Left colon (tissue), 2 donors: Measurements from ENCODE around the gene CXCL16. TPM values are rescaled to one million over a fixed set of nuclear protein-coding genes. Genes with fewer than 3 reads are reported as not detected.

Experiments used
- ATAC-seq: fragments of 200-7000 bp; cut with Tn5 transposase; one replicate; pipeline ENCODE4 v1.9.1; 2020; ENCODE audit warnings: mild to moderate bottlenecking, moderate library complexity
- DNase-seq, 2 donors: peaks; one replicate each; pipeline ENCODE4 v3.0.0-alpha.2; 2020
- intact Hi-C, 2 donors: fragments of 100-400 bp; cut with DNase I in 1 of 2; cut with micrococcal nuclease in 1 of 2; formaldehyde crosslinking; loops; one replicate each; pipeline versions ENCODE4 v1.11.2 to v1.14.0; 2022; cut with DNase I, micrococcal nuclease
- long read RNA-seq: library from polyadenylated mRNA; unstranded; transcript quantifications from one replicate; pipeline ENCODE4 v2.0.0, GENCODE V29; 2021
- total RNA-seq, 2 donors: library from RNA; stranded (reverse); fragmentation: NEBNext Ultra II Directional; extraction: Animal tissue kit (Norgen Biotek cat#: 25700); gene quantifications; one replicate each; pipeline ENCODE4 v1.2.1, GENCODE V29; 2021
- donor health status: DM: no; HTN: no; CAD: no.
- donor health status: DM: yes; HTN: yes; CAD: no.

CXCL16 gene
- 10 to 100 TPM; 36.2 to 52.3 TPM for total RNA-seq
- long read RNA-seq, transcript CXCL16-201 (6 exons, 2,222 nt), result major isoform, 35 of 66 reads
- long read RNA-seq, transcript CXCL16-203 (5 exons, 1,668 nt), result minor isoform, 12 of 66 reads
- long read RNA-seq, partial matches to known transcripts, result 16 of 66 reads
- long read RNA-seq, other reads (novel, unspliced or antisense), result 3 of 66 reads

- ATAC-seq (peak; percentile 77), DNase-seq (peak; percentile 71 to 80)
- intact Hi-C loops, result loop anchor here in 1 of 2 donors (10.0 kb wide), 1 partner anchor 45 kb away; the partner anchor contains the start of genes GLTPD2 and VMO1
These were observed at the start of gene CXCL16, which contains the start of gene ZMYND15 for GRCh38 chr17:4739122-4740024. TSS of gene CXCL16 (minus strand) at chr17:4739928. CDS start at chr17:4739339, 589 bp downstream. TSS of gene ZMYND15 (plus strand) at chr17:4739833. CDS start at chr17:4740549, 716 bp downstream.

- peak; percentile 24 for ATAC-seq
- peak in 1 of 2 donors; percentile 33 for DNase-seq
- intact Hi-C loops, result loop anchor here (5.0 to 10.0 kb wide), 3 partner anchors 54 to 98 kb away; partner anchors contain the start of genes CXCL16 (in 1 of the 2), MED11 (in 1 of the 2) and ZMYND15 (in 1 of the 2)
These were observed 49.3 kb upstream of the CXCL16 start, which contains the start of gene GLTPD2 for GRCh38 chr17:4788807-4789700. TSS of gene GLTPD2 (plus strand) at chr17:4788964. CDS start at chr17:4789012, 48 bp downstream.

- DNase-seq (no peak), ATAC-seq (no peak)
- intact Hi-C loops, result loop anchor here (5.0 to 10.0 kb wide), 3 partner anchors 53 to 99 kb away; partner anchors contain the start of genes CXCL16 (in 1 of the 2), MED11 (in 1 of the 2) and ZMYND15 (in 1 of the 2)
These were observed 48.6 kb upstream of the CXCL16 start for GRCh38 chr17:4788159-4788806.

- no peak for ATAC-seq
- no peak for DNase-seq
- intact Hi-C loops, result loop anchor here (5.0 to 10.0 kb wide), 3 partner anchors 52 to 101 kb away; partner anchors contain the start of genes CXCL16 (in 1 of the 2), MED11 (in 1 of the 2) and ZMYND15 (in 1 of the 2)
These were observed 46.8 kb upstream of the CXCL16 start for GRCh38 chr17:4786516-4786915.

- intact Hi-C loops, result loop anchor here (5.0 to 10.0 kb wide), 3 partner anchors 51 to 101 kb away; partner anchors contain the start of genes CXCL16 (in 1 of the 2), MED11 (in 1 of the 2) and ZMYND15 (in 1 of the 2)
- no peak for ATAC-seq
- peak in 1 of 2 donors; percentile 31 for DNase-seq
These were observed 46.4 kb upstream of the CXCL16 start, which contains the start of gene VMO1 for GRCh38 chr17:4786106-4786511. TSS of gene VMO1 (minus strand) at chr17:4786364. CDS start at chr17:4786352, 12 bp downstream.

- intact Hi-C loops, result loop anchor here (5.0 to 10.0 kb wide), 3 partner anchors 51 to 102 kb away; partner anchors contain the start of genes CXCL16 (in 1 of the 2), MED11 (in 1 of the 2) and ZMYND15 (in 1 of the 2)
- DNase-seq (no peak), ATAC-seq (no peak)
These were observed 45.8 kb upstream of the CXCL16 start for GRCh38 chr17:4785311-4786105.

- no peak for ATAC-seq
- intact Hi-C loops, result loop anchor here in 1 of 2 donors (10.0 kb wide), 2 partner anchors 48 to 102 kb away; partner anchors contain the start of genes CXCL16, MED11 and ZMYND15
These were observed 42.9 kb upstream of the CXCL16 start for GRCh38 chr17:4782652-4783051.

GRCh38 chr17:4780325-4780955, 40.7 kb upstream of the CXCL16 start:
- intact Hi-C loops, result loop anchor here in 1 of 2 donors (10.0 kb wide), 2 partner anchors 46 to 104 kb away; partner anchors contain the start of genes CXCL16, MED11 and ZMYND15
- ATAC-seq (no peak), DNase-seq (no peak)

More at GRCh38 chr17:4782652-4783051, 42.9 kb upstream of the CXCL16 start:
- no peak for DNase-seq

GRCh38 chr17:4777969-4778760, 38.4 kb upstream of the CXCL16 start:
- DNase-seq (no peak), ATAC-seq (no peak)
- intact Hi-C loops, result no loop called here

- intact Hi-C loops, result no loop called here
- peak; percentile 82 for ATAC-seq
These were observed 32.5 kb upstream of the CXCL16 start for GRCh38 chr17:4772235-4772613.

GRCh38 chr17:4771519-4772234, 31.9 kb upstream of the CXCL16 start, which contains the start of gene TM4SF5:
TSS of gene TM4SF5 (plus strand) at chr17:4771886. CDS start at chr17:4771923, 37 bp downstream.
- ATAC-seq, result peak; percentile 98
- peak; percentile 83 to 88 for DNase-seq

More at GRCh38 chr17:4772235-4772613, 32.5 kb upstream of the CXCL16 start:
- peak; percentile 60 to 68 for DNase-seq

GRCh38 chr17:4769628-4770027, 29.9 kb upstream of the CXCL16 start:
- DNase-seq (no peak), ATAC-seq (no peak)
- intact Hi-C loops, result no loop called here

More at GRCh38 chr17:4771519-4772234, 31.9 kb upstream of the CXCL16 start, which contains the start of gene TM4SF5:
- intact Hi-C loops, result no loop called here

- ATAC-seq, result no peak
These were observed 28.6 kb upstream of the CXCL16 start for GRCh38 chr17:4768298-4768697.

GRCh38 chr17:4766723-4767122, 27.0 kb upstream of the CXCL16 start:
- no peak for DNase-seq
- no peak for ATAC-seq
- intact Hi-C loops, result no loop called here

More at GRCh38 chr17:4768298-4768697, 28.6 kb upstream of the CXCL16 start:
- DNase-seq, result no peak
- intact Hi-C loops, result no loop called here
